SK-N-SH (cell line): ENCODE data around the gene SOBP.

ENCODE experiments used
- CHD2 ChIP-seq: fragments of 150-350 bp; IDR thresholded peaks from 2 replicates; pipeline ENCODE4 v1.6.1; 2018; ENCODE audit warnings: low read length; ENCODE audit not compliant: partially characterized antibody
- CTCF ChIP-seq: fragments of 200-600 bp; sonication (generic); IDR thresholded peaks from 2 replicates; pipeline ENCODE4 v1.6.1; 2017; ENCODE audit warnings: antibody characterized with exemption, mild to moderate bottlenecking, moderate library complexity
- JUND ChIP-seq: IDR thresholded peaks from 2 replicates; pipeline ENCODE4 v1.4.0; 2012
- POLR2AphosphoS5 ChIP-seq: IDR thresholded peaks from 2 replicates; pipeline ENCODE4 v1.6.1; 2012; ENCODE audit warnings: low read depth, low read length
- SMC3 ChIP-seq: IDR thresholded peaks from 2 replicates; pipeline ENCODE4 v1.6.1; 2012; ENCODE audit warnings: low read depth, low read length, improper control_type of control experiment
- USF1 ChIP-seq: IDR thresholded peaks from 2 replicates; pipeline ENCODE4 v1.4.0; 2012; ENCODE audit warnings: low read depth, borderline replicate concordance
- USF2 ChIP-seq: fragments of 150-350 bp; IDR thresholded peaks from 2 replicates; pipeline ENCODE4 v1.6.1; 2017; ENCODE audit warnings: antibody characterized with exemption, low read length, low read depth, borderline replicate concordance

- TF ChIP-seq POLR2AphosphoS5 (no peak), CTCF (no peak), JUND (no peak), USF1 (no peak), USF2 (no peak), SMC3 (no peak), CHD2 (no peak)
These were observed 172.4 kb downstream of the SOBP start for GRCh38 chr6:107662333-107662732.
